Fibroblast of skin of left quadriceps (primary cell): ENCODE data around the gene SORCS1.
"Not testable (repeated sequence)": the region's sequence is repeated elsewhere in the genome, so short reads cannot be mapped to it uniquely, and the experiment has no call there.

Experiments used
- DNase-seq, 2 experiments: peaks; one replicate each; pipeline ENCODE4 v3.0.0-alpha.2; 2013; ENCODE audit warnings: low read depth in 2 of 2

SORCS1 gene

DNA sequence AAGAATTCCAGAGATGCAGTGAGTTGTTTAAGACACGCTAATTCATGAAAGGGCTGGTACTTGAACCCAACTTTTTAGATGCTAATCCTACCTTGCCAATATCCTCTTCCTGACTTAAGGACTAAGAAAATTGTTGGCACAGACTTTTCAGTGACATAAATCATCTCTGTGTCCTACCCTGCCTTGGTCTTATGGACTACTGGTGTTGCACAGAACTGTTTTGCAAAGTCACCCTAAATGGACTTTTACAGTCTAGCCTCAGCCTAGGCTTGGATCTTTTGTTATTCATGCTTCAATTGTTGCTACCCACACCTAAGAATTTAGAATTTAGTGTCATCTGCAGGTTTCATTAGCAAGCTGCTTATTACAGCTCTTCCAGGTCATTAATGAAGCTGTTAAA is 112.7 kb downstream of the SORCS1 start:
- no peak for DNase-seq

DNA sequence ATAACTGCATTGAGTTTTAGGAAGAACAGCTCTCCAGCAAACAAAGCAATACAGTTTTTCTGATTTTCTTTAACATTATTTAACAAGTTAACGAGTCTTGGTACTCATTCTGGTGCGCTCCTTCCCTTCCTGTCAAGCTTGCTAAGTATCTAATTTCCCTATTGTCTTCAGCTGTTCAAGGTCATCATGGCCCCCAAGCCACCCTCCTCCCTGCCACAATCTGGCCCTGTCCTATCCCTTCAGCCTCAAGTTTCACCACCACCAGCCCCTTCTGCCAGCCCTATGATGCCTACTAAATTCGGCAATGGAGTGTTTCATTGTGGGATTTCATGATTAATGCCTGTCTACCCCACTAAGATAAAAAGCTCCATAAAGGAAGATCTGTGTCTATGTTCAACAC is 121.0 kb downstream of the SORCS1 start:
- no peak for DNase-seq

DNA sequence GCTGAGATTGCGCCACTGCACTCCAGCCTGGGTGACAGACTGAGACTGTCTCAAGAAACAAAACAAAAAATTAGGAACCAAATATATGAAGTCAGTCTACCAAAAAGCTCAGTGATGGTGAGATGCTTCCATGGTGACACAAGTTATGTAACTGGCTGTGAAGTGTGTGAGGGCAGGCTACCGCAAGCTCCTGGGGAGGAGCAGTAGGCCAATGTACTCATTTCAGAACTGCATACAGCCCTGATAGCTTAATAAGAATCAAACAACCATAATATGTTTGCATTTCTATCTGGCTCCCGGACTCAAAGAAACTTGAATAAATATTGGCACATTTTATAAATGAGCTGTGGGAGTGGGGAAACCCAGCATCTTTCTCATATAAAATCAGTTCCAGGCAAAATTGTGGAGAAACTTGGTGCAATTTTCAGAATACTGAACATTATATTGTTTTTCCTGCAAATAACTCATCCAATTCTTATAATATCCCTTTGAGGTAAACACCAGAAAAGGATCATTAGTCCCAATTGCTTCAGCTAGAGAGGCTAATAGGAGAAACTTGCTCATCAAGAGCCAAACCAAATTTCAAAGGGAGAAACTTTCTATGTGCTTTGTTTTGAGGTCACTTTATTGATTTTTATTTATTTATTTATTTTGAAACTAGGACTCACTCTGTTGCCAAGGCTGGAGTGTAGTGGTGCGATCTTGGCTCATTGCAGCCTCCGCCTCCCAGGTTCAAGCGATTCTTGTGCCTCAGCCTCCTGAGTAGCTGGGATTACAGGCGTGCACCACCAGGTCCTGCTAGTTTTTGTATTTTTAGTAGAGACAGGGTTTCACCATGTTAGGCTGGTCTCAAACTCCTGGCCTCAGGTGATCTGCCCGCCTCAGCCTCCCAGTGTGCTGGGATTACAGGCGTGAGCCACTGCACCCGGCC is 127.0 kb downstream of the SORCS1 start:
- no peak for DNase-seq

DNA sequence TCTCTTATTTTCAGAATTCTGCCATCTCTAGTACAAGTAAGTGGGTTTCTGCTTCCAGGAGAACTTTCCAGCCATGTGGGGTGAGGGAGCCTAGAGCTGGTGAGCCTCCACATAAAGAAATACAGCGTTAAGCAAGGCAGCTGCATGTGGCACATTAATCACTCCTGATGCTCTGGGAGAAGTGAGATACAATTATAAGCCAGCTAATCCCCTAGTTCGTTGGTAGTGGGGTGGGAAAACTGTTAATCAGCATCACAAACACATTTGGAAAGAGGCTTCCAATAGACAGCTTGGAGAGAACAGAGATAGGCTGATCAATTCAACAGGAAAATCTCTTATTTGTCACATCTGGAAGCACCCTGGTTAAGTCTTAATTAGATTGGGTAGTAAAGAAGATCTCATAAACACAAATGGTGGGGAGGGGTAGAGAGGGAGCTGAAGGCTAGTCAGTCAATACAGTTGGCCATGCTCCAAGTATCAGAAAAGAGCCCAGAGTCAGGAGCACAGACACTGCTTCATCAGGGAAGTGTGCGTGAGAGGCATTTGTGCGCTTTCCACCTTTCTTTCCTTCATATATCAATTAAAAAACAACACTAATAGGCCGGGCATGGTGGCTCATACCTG is 130.6 kb downstream of the SORCS1 start:
- DNase-seq: no peak

DNA sequence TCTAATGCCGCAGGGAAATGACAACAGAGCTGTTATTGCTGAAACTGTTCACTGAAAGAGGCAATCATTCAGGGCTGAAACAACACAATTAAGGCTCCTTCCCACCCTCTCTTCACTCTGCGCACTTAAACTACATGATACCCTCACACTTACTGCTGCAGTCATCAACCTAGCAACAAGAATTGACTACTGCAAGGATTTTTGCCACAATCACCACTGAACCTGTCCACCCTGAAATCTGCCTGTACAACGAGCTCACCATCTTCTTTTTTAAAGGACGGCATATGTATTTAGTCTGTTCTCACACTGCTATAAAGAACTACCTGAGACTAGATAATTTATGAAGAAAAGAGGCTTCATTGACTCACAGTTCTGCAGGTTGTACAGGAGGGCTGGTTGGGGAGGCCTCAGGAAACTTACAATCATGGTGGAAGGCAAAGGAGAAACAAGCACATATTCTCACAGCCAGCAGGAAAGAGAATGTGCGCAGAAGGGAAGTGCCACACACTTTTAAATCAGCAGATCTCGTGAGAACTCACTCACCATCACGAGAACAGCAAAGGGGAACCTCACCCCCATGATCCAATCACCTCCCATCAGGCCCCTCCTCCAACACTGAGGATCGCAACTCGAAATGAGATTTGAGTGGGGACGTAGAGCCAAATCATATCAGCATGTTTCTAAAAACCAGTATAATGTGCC is 131.7 kb downstream of the SORCS1 start:
- no peak for DNase-seq

DNA sequence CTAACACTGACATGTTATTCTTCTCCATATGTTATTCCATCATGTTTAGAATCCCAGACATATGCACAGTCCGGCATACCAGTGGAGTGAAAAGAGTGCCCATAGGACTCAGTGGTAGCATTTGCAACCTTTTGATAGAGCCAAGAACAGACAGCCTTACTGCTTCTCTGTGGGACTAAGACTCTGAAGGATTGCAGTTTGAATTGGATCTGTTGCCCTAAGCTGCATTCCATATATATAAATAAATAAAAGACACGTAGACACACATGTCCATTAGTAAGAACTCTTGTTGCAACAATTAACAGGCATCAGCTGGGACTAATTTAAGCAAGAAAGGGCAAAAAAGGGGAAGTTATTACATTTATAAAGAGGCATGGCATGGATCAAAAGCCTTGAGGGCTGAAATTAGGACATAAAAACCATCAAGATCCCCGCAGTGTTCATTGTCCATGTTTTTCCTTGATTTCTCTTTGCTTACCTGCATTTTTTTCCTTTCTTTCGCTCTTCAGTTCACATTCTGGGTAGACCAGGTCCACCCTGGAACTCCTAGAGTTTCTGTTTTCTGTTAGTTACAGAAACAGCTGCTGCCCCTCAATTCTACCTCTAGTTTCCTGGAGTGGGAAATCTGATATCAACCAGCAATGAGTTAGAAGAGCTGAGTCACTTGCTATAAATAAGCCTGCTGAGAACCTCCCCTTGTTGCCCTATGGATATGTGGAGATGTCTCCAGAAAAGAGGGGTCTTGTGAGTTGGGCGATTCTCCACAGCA is 132.4 kb downstream of the SORCS1 start:
- peak in 1 of 2 experiments; percentile 12 for DNase-seq

DNA sequence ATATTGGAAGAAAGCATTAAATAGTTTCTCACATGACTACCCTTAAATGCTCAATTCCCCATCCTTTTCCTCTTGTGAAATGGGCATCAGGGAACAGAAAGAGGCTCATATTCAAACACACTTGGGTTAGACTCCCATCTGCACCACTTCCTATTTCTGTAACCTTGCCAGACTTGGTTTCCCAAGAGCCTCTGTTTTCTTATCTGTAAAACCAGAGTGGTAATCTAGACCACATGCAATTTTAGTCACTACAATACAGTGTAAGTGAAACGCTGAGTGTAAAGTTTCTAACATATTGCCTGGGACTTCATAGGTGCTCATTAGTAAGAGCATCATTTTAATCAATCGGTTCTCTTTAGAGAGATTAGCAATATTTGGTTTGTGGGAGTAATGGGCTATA is 136.3 kb downstream of the SORCS1 start:
- no peak for DNase-seq

DNA sequence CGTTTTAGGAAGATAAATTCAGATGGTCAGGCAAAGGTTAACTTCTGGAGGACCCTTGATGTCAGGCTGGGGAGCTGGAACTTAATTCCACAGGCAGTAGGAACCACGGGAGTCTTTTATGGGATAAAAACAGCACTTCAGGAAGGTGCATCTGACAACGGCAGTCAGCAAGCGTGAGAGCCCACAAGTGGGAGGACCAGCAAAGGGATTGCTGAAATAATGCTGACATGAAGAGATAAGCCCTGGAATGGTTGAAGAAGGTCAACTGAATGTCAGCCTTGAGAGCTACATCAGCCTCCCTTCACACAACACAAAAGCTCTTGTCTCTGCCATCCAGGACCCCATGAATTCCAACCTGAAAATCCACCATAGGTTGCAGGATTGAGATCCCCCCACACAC is 138.8 kb downstream of the SORCS1 start:
- DNase-seq: no peak

DNA sequence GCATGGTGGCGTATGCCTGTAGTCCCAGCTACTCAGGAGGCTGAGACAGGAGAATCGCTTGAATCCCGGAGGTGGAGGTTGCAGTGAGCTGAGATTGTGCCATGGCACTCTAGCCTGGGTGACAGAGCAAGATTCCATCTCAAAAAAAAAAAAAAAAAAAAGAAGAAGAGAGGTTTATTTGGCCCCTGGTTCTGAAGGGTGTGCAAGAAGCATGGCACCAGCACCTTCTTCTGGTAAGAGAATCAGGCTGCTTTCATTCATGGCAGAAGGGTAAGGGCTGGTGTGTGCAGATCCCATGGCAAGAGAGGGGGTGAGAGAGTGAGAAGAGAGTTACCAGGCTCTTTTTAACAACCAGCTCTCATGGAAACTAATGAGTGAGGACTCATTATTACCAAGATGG is 140.5 kb downstream of the SORCS1 start:
- not testable (repeated sequence) for DNase-seq

DNA sequence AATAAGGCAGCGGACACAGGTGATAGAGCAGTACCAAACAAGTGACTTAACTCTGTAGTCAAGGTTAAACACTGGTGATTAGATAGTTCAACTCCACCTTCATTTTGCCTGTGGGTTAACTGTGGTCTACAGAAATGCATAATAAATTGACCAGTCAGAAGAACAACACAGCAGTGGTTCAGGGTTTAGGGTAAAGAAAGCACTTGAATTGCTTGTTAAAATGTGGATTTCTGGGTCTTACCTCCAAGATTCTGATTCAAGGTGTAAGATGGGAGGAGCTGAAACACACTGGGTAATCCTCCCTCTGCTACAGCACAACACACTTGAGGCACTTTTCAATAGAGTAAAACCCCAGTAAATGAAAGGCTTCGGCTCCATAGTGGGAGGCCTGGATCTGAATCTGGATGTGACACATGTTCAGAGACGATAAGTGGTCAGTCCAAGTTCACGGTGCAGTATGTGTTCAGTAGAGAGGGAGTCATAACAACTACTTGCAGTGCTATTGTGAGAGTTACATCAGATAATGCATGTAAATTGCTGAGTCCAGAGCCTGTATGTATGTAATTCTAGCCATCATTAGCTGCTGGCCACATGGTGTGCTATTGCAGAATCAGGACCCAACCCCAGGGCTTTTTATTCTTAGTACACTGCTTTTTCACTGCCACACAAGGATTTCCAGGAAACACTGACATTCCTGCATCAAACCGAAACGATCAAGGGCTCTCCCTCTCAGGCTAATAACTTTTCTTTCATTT is 141.7 kb downstream of the SORCS1 start:
- no peak for DNase-seq

DNA sequence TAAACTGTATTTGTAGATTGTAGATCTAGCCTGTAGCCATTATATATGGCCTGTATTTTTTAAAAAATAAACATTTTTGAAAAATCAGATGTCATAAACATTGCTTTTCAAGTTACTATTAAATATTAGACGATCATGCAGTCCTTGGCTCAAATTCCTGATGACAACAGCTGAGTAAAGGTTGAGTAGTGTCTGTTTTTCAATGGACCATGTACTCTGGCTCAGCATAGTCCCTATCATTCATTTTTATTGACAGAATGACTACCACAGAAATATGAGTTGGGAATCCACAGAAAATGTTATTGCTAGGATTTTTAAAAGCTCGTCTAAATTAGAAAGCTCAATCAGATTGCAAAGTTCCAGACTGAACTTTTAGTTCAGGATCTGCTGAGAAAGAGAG is 145.4 kb downstream of the SORCS1 start:
- no peak for DNase-seq

DNA sequence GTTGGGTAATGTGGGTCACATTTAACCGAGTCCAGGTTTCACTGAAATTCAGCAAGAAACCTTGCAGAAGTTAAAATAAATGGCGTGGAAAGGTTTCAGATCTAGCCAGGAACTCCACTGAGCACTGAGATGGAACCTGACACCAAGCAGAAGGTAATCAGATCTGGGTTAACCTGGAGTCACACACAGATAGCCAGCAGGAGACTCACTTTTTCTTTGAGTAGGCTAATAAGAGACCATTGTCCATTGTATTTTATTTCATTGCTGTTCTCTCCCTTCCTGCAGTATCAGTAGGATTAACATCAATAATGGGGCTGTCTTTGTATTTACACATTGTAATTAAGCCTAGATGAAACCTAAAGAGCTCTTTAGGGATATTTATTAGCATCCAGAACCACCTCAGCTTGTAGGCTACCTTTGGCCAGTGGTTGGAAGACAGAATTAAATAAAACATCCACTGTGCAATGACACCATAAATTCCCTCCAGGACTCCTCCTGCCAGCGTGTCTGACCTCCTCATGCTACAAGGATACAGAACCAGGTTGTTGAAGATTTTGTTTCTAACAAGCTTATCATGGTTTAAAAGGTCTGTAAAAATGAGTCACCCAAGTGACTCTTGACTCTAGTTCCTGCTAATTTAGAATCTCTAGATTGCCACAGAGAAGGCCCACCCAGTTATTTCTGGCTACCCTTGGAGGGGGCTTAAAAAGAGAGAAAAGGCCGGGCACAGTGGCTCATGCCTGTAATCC is 151.1 kb downstream of the SORCS1 start:
- no peak for DNase-seq

DNA sequence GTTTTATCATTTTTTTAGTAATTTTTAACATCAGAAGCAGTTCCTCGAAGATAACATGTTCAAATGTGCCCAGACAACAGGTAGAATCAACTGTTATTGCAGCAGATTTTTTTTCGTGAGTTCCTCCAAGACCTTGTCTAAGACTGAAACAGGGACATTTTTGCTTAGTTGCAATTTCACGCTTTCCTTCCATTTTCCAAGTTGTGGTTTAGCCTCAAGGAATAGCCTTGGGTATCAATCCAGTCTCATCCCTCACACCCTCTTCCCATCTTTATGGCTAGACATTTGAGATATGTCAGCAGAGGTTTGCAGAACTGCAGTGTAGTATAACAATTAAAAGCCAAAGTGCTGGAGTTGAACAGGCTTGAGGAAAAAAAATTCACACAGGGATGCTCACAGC is 152.5 kb downstream of the SORCS1 start:
- DNase-seq: no peak

DNA sequence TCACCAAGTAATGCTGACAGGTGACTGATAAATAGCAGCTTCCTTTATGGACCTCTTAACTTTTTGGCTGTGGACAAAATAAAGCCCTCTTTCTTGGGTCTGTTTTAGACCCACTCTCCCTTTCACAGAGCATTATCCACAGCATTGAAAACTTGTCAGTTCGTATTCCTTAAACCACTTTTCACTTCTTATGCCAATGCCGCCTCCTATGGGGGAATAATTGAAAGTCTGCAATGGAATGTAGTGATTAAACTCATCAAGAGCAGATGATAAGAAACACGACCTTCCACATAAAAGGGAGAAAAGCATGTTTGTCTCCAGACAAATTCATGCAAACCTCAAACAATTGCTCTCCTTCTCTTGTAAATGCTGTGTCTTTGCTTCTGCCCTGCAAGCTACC is 153.4 kb downstream of the SORCS1 start:
- DNase-seq: no peak

DNA sequence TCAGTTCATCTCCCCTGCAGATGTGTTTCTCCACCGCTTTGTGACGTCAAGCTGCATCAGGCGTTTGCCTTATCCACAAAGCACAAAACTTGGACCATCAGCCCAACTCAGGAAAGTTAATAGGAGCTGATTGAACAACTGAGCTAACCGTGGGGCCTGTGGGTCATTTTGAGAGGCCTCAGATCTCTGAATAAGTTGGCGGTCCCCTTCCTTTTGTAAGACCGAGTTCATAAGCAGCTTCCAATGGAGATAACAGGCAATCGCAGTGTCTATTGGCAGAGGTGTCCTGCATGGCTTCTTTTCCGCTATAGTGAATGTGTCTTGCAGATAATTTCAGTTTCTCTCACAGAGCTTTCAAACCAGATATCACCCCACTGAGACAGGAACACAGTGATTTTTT is 154.0 kb downstream of the SORCS1 start:
- DNase-seq: no peak

DNA sequence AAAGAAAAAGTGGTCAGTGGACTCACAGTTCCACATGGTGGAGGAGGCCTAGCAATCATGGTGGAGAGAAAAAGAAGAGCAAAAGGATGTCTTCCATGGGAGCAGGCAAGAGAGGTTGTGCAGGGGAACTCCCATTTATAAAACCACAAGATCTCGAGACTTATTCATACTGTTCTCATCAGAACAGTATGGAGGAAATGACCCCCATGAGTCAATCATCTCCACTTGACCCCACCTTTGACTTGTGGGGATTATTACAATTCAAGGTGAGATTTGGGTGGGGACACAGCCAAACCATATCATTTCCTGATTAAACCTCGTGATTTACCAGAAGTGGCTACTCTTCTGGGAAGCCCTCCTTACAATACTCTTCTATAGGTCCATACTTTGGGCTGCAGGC is 160.1 kb downstream of the SORCS1 start:
- DNase-seq: no peak

DNA sequence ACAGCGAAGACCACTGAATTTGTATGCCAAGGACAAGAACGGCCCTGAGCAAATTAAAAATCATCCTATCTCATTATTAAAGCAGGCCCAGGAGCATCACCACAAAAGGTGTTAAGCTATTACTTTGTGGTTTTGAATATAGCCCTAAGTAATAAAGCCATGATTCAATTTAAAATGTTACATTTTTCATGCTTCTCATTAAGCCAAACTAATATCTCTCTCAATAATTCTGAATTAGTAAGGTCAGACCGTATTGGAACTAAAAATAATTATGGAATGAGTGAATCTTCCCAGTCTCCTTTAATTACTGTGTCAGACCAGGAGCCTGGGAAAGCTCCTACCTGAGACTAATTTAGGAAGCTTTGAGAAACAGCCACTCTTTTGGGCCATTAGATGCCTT is 162.4 kb downstream of the SORCS1 start:
- no peak for DNase-seq

DNA sequence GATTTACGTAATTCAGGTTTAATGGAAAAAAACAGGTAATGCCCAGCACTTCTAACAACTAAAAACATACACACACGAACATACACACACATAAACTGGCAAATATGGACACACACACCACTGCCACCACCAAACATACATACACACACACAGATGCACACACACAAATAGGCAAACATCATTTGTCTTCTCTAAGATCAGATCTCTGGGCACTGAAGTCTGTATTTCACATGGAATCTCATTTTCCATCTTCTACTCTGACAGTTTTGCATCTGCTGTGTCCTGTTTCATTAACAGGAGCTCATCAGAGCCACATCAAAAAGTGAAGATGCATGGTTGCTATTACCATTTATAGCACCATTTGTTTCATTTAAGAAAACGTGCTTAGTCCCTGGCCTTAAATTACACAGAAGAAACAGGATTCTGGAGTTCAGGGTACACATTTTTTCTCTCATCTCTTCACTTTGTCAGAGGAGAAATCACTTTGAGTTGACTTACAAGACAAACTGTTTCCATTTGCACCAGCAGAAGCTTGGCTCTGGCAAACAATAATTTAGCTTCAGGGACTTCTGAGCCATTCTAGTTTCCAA is 165.3 kb downstream of the SORCS1 start:
- DNase-seq: no peak

DNA sequence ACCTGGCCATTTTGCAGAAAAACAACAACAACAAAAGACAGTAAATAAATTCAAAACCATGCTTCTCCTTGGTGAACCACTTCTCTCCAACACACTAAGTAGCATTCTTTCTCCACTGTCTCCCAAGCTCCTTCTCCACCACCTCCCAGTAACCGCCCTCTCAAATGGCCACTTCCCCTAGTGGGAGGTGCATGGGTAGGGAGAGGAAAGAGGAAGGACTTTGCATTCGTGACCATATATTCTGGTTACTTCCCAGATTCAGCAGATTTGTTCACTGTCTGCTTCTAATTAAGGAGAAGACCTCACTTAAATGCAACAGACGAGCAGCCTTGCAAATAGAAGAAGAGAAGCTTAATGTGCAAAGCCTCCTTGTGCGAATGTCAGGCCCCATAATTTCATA is 166.8 kb downstream of the SORCS1 start:
- DNase-seq: no peak

DNA sequence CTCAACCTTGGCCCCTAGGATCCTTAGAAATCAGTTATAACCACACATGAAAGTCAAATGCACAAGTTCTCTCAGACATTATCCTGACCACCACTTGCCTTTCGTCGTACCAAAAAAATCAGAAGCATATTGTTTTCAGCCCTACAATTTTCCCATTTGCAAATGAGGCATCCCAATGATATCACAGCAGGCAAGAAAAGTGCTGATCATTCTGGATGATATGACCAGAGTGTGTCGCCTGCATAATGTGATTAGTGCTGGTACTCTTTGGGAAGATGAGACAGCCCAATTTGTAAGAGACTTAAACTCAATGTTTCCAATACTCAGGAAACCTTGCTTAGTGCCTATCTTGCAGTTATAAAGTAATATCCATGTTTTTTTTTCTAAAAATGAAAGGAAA is 168.0 kb downstream of the SORCS1 start:
- DNase-seq: no peak
